ENCODE results near the gene MOB1A. TPM values are rescaled to one million over a fixed set of nuclear protein-coding genes. Genes with fewer than 3 reads are reported as not detected.

Gene MOB1A
- total and polyA plus RNA-seq, 2 of the 8 experiments (the other 6 are each of a cell fraction or from before 2014, with no cell fraction given): 21.6 to 91.7 TPM

DNA sequence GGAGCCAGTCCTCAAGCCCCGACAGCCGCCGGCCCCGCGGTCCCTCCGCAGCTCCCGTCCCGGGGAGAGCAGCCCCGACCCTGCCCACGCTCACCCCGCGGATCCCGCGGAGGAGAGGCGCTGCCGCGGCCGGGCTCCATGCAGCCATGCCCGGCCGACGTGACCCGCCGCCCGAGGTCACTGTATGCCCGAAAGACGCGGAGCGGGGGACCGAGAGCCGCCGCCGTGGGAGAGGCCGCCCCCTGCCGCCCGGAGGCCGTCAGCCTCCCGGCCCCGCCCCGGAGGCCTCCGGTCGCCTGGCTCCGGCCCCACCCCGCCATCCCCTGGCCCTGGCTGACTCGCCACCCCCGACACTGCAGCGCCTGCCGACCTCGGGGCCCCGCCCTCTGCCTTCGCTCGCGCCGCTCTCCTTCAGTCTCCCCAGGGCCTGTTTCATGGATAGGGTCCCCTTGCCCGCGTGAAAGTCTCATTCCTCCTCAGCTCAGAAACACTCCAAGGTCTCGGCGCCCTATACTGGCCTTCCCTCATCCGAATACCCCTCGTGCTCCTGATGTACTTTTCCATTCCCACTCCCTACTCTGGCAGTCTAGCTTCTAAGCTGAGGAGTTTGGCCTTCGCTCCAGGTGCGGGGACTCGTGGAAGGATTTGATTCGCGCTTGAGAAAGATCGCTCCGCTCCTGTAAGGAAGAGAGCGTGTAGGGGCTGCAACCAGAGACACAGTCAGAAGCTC, 30.8 kb downstream of the MOB1A start, which contains the start of gene BOLA3 (continued):
- TF ChIP-seq HDAC2 (IDR thresholded peaks at IDR 0.05; ENCODE audit: borderline replicate concordance in 1 of 2, low read depth in 2 of 2, low read length in 2 of 2) (peak in 1 of 2 experiments; percentile 59; a peak in 1 of 4 replicates), CTBP2 (IDR thresholded peaks at IDR 0.05; ENCODE audit: borderline replicate concordance, insufficient read depth, insufficient read length, low read length) (peak; percentile 66), SIN3A (conservative IDR thresholded peaks at IDR 0.05 in 1 of 2, IDR thresholded peaks at IDR 0.05 in 1 of 2; ENCODE audit: low read depth in 1 of 2, low read length in 2 of 2) (peak in 1 of 2 experiments; percentile 40; a peak in 2 of 4 replicates), SRF (IDR thresholded peaks at IDR 0.05; ENCODE audit: low read depth, low read length) (no peak), ASH2L (IDR thresholded peaks at IDR 0.05; ENCODE audit: low read length) (peak; percentile 89), PHF8 (conservative IDR thresholded peaks at IDR 0.05; ENCODE audit: low read depth, low read length) (peak; percentile 98), EGR1 (IDR thresholded peaks at IDR 0.05; ENCODE audit: borderline replicate concordance, low read depth, low read length) (peak; percentile 62), SAP30 (IDR thresholded peaks at IDR 0.05; ENCODE audit: insufficient read depth, insufficient replicate concordance, low read length) (no peak), RAD21 (IDR thresholded peaks at IDR 0.05 in 1 of 2, conservative IDR thresholded peaks at IDR 0.05 in 1 of 2; ENCODE audit: low read depth in 2 of 2, low read length in 2 of 2) (peak; percentile 47 to 53)
- TF ChIP-seq, protein P1, sequence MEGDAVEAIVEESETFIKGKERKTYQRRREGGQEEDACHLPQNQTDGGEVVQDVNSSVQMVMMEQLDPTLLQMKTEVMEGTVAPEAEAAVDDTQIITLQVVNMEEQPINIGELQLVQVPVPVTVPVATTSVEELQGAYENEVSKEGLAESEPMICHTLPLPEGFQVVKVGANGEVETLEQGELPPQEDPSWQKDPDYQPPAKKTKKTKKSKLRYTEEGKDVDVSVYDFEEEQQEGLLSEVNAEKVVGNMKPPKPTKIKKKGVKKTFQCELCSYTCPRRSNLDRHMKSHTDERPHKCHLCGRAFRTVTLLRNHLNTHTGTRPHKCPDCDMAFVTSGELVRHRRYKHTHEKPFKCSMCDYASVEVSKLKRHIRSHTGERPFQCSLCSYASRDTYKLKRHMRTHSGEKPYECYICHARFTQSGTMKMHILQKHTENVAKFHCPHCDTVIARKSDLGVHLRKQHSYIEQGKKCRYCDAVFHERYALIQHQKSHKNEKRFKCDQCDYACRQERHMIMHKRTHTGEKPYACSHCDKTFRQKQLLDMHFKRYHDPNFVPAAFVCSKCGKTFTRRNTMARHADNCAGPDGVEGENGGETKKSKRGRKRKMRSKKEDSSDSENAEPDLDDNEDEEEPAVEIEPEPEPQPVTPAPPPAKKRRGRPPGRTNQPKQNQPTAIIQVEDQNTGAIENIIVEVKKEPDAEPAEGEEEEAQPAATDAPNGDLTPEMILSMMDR (IDR thresholded peaks at IDR 0.05; ENCODE audit: control extremely low read depth in 1 of 3, insufficient read depth in 1 of 3, low read depth in 1 of 3, low read length in 3 of 3): peak; percentile 55 to 79 (median 58)
- TF ChIP-seq, protein P2, sequence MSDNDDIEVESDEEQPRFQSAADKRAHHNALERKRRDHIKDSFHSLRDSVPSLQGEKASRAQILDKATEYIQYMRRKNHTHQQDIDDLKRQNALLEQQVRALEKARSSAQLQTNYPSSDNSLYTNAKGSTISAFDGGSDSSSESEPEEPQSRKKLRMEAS (IDR thresholded peaks at IDR 0.05): peak; percentile 26; the same call in 1 of the 2 replicates

Data from H1 (cell line).